Erythroblast (primary cell): ENCODE data around the gene CHIC1.

Experiments
- GATA1 ChIP-seq: IDR thresholded peaks from 2 replicates; pipeline ENCODE4 v1.6.1; 2011; ENCODE audit warnings: low read depth, mild to moderate bottlenecking, control low read depth, low read length, moderate library complexity
- POLR2A ChIP-seq: IDR thresholded peaks from 2 replicates; pipeline ENCODE4 v1.6.1; 2011; ENCODE audit warnings: mild to moderate bottlenecking, low read length

DNA sequence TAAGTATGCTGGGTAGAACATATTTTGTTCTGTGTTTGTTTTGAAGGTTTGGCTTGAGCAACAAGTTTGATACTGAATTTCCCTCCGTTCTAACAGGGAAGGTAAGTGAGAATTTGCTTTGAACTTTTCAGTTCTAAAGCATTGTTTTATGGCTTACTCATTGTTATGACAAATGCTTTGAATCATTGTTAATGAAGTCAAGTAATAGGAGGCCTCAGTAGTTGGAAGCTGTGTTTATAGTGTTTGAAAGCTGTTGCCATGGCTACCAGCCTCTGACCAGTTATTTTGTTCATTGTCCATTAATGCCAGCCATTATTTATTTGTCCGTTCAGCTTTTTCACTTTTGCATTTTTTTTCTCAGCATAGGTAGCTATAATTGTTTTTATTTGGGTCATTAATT is 14.4 kb downstream of the CHIC1 start:
- TF ChIP-seq POLR2A (no peak), GATA1 (no peak)
